NCI-H1092 treated with DMSO at 0.1 percent for 48 hours (cell line): ENCODE results near the gene PTPA.

Source experiments
- DNase-seq: peaks from one replicate; lab custom pipeline; 2025; lab: John Stamatoyannopoulos, UW

The PTPA gene

GRCh38 chr9:129084087-129084486 is 27.1 kb upstream of the PTPA start:
- DNase-seq, result no peak

GRCh38 chr9:129089246-129089645 is 22.0 kb upstream of the PTPA start:
- no peak for DNase-seq

GRCh38 chr9:129093602-129094386 is 17.4 kb upstream of the PTPA start:
- no peak for DNase-seq

GRCh38 chr9:129094387-129095169 is 16.6 kb upstream of the PTPA start:
- DNase-seq, result no peak

GRCh38 chr9:129095170-129095667 is 16.0 kb upstream of the PTPA start:
- no peak for DNase-seq

- DNase-seq, result no peak
Observed at GRCh38 chr9:129095908-129096307, 15.3 kb upstream of the PTPA start.

- DNase-seq, result no peak
Observed at GRCh38 chr9:129097671-129098306, 13.4 kb upstream of the PTPA start.

- no peak for DNase-seq
Observed at GRCh38 chr9:129098328-129098727, 12.9 kb upstream of the PTPA start.

- DNase-seq, result no peak
Observed at GRCh38 chr9:129100383-129101169, 10.6 kb upstream of the PTPA start.

- DNase-seq, result no peak
Observed at GRCh38 chr9:129101279-129101678, 9.9 kb upstream of the PTPA start.

GRCh38 chr9:129102095-129102525 is 9.1 kb upstream of the PTPA start:
- no peak for DNase-seq

- DNase-seq, result peak; percentile 35
Observed at GRCh38 chr9:129102791-129103594, 8.2 kb upstream of the PTPA start.

- no peak for DNase-seq
Observed at GRCh38 chr9:129103595-129103965, 7.6 kb upstream of the PTPA start.

GRCh38 chr9:129104051-129104450 is 7.2 kb upstream of the PTPA start:
- DNase-seq, result no peak

GRCh38 chr9:129105857-129106694 is 5.1 kb upstream of the PTPA start:
- no peak for DNase-seq

- no peak for DNase-seq
Observed at GRCh38 chr9:129107651-129108050, 3.6 kb upstream of the PTPA start.

- DNase-seq, result no peak
Observed at GRCh38 chr9:129108083-129108804, 3.0 kb upstream of the PTPA start.

GRCh38 chr9:129108805-129109536 is 2.2 kb upstream of the PTPA start:
- DNase-seq, result no peak

- no peak for DNase-seq
Observed at GRCh38 chr9:129109537-129109903, 1.7 kb upstream of the PTPA start.
